ENCODE data around the gene PDCD5. TPM values are rescaled to one million over a fixed set of nuclear protein-coding genes. Genes with fewer than 3 reads are reported as not detected.
A peak's percentile ranks its signal among the peaks of the same experiment; 100 is the strongest.
"Not testable (repeated sequence)": the region's sequence is repeated elsewhere in the genome, so short reads cannot be mapped to it uniquely, and the experiment has no call there.

PDCD5 gene
- total RNA-seq, 1 experiment from 2014 or later = 127 TPM

- Histone ChIP-seq H3K27ac (no peak overlapping the region), H3K9me2 (ENCODE audit: insufficient read depth) (no peaks in the 10 kb centered on the region), H3K4me2 (no peak overlapping the region), H2AFZ (no peak overlapping the region), H3K9me3 (ENCODE audit: insufficient read depth, low read depth) (no peaks in the 10 kb centered on the region), H3K79me2 (ENCODE audit: low read depth) (no peaks in the 10 kb centered on the region), H3K27me3 (ENCODE audit: insufficient read depth, low read depth) (peaks cover 46% of the 10 kb centered on the region), H3K36me3 (ENCODE audit: low read depth) (no peaks in the 10 kb centered on the region), H3F3A (ENCODE audit: insufficient read depth, low read depth) (no peaks in the 10 kb centered on the region), H3K4me3 (no peak overlapping the region), H3K4me1 (replicated peaks; ENCODE audit: insufficient read depth) (no peaks in the 10 kb centered on the region), H4K20me1 (ENCODE audit: insufficient read depth) (no peaks in the 10 kb centered on the region)
- CTCF ChIA-PET = interaction anchor here (1.2 kb wide), 1 partner anchor 251 kb away, joined by 16 read pairs; no protein-coding TSS in a partner anchor
- TF ChIP-seq CTCF (conservative IDR thresholded peaks at IDR 0.05) = peak; percentile 85
- no peak for TF ChIP-seq EZH2 (IDR thresholded peaks at IDR 0.05; ENCODE audit: low read depth)
- intact Hi-C loops (cut with micrococcal nuclease; ENCODE audit: unreplicated experiment) = loop anchor here (1.0 to 5.0 kb wide), 6 partner anchors 106 to 1903 kb away; no protein-coding TSS in a partner anchor
- BruUV-seq (replicated peaks) = no TSS peak
- peak; percentile 56 to 61 for DNase-seq
- POLR2A ChIA-PET (ENCODE audit: unreplicated experiment) = no interaction called here
Observed at GRCh38 chr19:32570081-32570785, 10.8 kb upstream of the PDCD5 start.

- intact Hi-C loops (cut with micrococcal nuclease; ENCODE audit: unreplicated experiment) = loop anchor here (2.0 to 5.0 kb wide), 3 partner anchors 283 to 1904 kb away; no protein-coding TSS in a partner anchor
Observed at GRCh38 chr19:32571471-32572075, 9.4 kb upstream of the PDCD5 start.

GRCh38 chr19:32572700-32573491, 8.1 kb upstream of the PDCD5 start:
- CTCF ChIA-PET; H3F3A ChIP-seq (ENCODE audit: insufficient read depth, low read depth); H3K4me2 ChIP-seq; H2AFZ ChIP-seq; H3K9me2 ChIP-seq (ENCODE audit: insufficient read depth); H3K4me3 ChIP-seq; BruUV-seq (replicated peaks); H3K36me3 ChIP-seq (ENCODE audit: low read depth); H3K9me3 ChIP-seq (ENCODE audit: insufficient read depth, low read depth); H3K4me1 ChIP-seq (replicated peaks; ENCODE audit: insufficient read depth); H3K79me2 ChIP-seq (ENCODE audit: low read depth); POLR2A ChIA-PET (ENCODE audit: unreplicated experiment); DNase-seq; H3K27ac ChIP-seq; H4K20me1 ChIP-seq (ENCODE audit: insufficient read depth): not testable (repeated sequence)
- intact Hi-C loops (cut with micrococcal nuclease; ENCODE audit: unreplicated experiment) = loop anchor here (5.0 kb wide), 2 partner anchors 1891 to 1906 kb away; no protein-coding TSS in a partner anchor
- H3K27me3 ChIP-seq (ENCODE audit: insufficient read depth, low read depth) = peaks cover 24% of the 10 kb centered on the region

More at GRCh38 chr19:32571471-32572075, 9.4 kb upstream of the PDCD5 start:
- H2AFZ ChIP-seq; H3K27ac ChIP-seq; H3K9me2 ChIP-seq (ENCODE audit: insufficient read depth); H3K4me3 ChIP-seq; H3K9me3 ChIP-seq (ENCODE audit: insufficient read depth, low read depth); POLR2A ChIA-PET (ENCODE audit: unreplicated experiment); H3K36me3 ChIP-seq (ENCODE audit: low read depth); H3K79me2 ChIP-seq (ENCODE audit: low read depth); BruUV-seq (replicated peaks); H3K4me1 ChIP-seq (replicated peaks; ENCODE audit: insufficient read depth); H4K20me1 ChIP-seq (ENCODE audit: insufficient read depth); H3F3A ChIP-seq (ENCODE audit: insufficient read depth, low read depth); H3K4me2 ChIP-seq; DNase-seq: not testable (repeated sequence)
- H3K27me3 ChIP-seq (ENCODE audit: insufficient read depth, low read depth) = peaks cover 37% of the 10 kb centered on the region
- CTCF ChIA-PET = interaction anchor here (0.8 kb wide), 1 partner anchor 353 kb away, joined by 6 read pairs; no protein-coding TSS in a partner anchor

GRCh38 chr19:32573492-32573794, 7.5 kb upstream of the PDCD5 start:
- CTCF ChIA-PET = no interaction called here
- Histone ChIP-seq H3K27me3 (ENCODE audit: insufficient read depth, low read depth) (peaks cover 19% of the 10 kb centered on the region), H3K4me3 (no peak overlapping the region), H3K9me3 (ENCODE audit: insufficient read depth, low read depth) (no peaks in the 10 kb centered on the region), H3K36me3 (ENCODE audit: low read depth) (no peaks in the 10 kb centered on the region), H3K27ac (no peak overlapping the region), H2AFZ (no peak overlapping the region), H3K9me2 (ENCODE audit: insufficient read depth) (no peaks in the 10 kb centered on the region), H3K4me2 (no peak overlapping the region), H3K4me1 (replicated peaks; ENCODE audit: insufficient read depth) (no peaks in the 10 kb centered on the region), H4K20me1 (ENCODE audit: insufficient read depth) (no peaks in the 10 kb centered on the region), H3K79me2 (ENCODE audit: low read depth) (no peaks in the 10 kb centered on the region), H3F3A (ENCODE audit: insufficient read depth, low read depth) (no peaks in the 10 kb centered on the region)
- intact Hi-C loops (cut with micrococcal nuclease; ENCODE audit: unreplicated experiment) = loop anchor here (5.0 kb wide), 2 partner anchors 1891 to 1906 kb away; no protein-coding TSS in a partner anchor
- POLR2A ChIA-PET (ENCODE audit: unreplicated experiment) = no interaction called here
- no peak for DNase-seq
- TF ChIP-seq CTCF (conservative IDR thresholded peaks at IDR 0.05) = no peak
- no peak for TF ChIP-seq EZH2 (IDR thresholded peaks at IDR 0.05; ENCODE audit: low read depth)
- BruUV-seq (replicated peaks) = no TSS peak

All from PC-9 (cell line).